ENCODE measurements around the gene DPRX.

DPRX gene

DNA sequence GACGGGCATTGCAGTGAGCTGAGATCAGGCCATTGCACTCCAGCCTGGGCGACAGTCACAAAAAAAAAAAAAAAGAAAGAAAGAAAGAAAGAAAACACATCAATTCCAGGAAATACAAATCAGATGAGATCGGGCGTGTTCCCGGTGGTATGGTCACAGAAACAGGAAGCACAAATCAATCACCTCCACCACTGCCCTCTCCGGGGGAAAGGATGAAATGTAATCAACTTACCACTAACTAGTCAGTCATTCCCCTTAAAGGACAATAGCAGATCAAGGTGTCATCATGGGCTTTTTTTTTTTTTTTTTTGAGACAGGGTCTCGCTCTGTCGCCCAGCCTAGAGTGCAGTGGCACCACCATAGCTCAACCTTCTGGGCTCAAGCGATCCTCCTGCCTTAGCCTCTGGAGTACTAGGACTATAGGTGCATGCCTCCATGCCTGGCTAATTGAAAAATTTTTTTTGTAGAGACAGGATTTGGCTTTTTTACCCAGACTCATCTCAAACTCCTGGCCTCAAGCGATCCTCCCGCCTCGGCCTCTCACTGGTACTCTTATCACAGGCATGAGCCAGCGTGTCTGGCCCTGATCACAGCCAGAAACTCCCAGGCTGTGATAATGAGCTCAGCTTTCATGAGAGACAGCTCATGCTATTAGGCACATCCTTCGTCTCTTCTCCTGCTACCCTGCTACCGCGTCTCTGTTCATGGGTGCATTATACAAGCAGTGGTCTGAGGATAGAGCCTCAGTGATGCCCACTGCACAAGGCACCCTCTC is 6.8 kb upstream of the DPRX start:
- DNase-seq (ENCODE audit: low spot score): no peak
- H3K27ac ChIP-seq: no peak overlapping the region
- TF ChIP-seq, protein P1, sequence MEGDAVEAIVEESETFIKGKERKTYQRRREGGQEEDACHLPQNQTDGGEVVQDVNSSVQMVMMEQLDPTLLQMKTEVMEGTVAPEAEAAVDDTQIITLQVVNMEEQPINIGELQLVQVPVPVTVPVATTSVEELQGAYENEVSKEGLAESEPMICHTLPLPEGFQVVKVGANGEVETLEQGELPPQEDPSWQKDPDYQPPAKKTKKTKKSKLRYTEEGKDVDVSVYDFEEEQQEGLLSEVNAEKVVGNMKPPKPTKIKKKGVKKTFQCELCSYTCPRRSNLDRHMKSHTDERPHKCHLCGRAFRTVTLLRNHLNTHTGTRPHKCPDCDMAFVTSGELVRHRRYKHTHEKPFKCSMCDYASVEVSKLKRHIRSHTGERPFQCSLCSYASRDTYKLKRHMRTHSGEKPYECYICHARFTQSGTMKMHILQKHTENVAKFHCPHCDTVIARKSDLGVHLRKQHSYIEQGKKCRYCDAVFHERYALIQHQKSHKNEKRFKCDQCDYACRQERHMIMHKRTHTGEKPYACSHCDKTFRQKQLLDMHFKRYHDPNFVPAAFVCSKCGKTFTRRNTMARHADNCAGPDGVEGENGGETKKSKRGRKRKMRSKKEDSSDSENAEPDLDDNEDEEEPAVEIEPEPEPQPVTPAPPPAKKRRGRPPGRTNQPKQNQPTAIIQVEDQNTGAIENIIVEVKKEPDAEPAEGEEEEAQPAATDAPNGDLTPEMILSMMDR (IDR thresholded peaks at IDR 0.05): no peak
- no peak overlapping the region for H3K4me3 ChIP-seq

GRCh38 chr19:53626486-53626885 is 5.3 kb upstream of the DPRX start:
- no peak for DNase-seq (ENCODE audit: low spot score)
- no peak overlapping the region for H3K27ac ChIP-seq
- no peak overlapping the region for H3K4me3 ChIP-seq
- TF ChIP-seq, protein P1 (IDR thresholded peaks at IDR 0.05): no peak

GRCh38 chr19:53626976-53627375 is 4.8 kb upstream of the DPRX start:
- Histone ChIP-seq H3K27ac (no peak overlapping the region), H3K4me3 (no peak overlapping the region)
- no peak for DNase-seq (ENCODE audit: low spot score)
- TF ChIP-seq, protein P1 (IDR thresholded peaks at IDR 0.05): no peak

- no peak for DNase-seq (ENCODE audit: low spot score)
These were observed 3.0 kb downstream of the DPRX start for GRCh38 chr19:53634768-53635167.

DNA sequence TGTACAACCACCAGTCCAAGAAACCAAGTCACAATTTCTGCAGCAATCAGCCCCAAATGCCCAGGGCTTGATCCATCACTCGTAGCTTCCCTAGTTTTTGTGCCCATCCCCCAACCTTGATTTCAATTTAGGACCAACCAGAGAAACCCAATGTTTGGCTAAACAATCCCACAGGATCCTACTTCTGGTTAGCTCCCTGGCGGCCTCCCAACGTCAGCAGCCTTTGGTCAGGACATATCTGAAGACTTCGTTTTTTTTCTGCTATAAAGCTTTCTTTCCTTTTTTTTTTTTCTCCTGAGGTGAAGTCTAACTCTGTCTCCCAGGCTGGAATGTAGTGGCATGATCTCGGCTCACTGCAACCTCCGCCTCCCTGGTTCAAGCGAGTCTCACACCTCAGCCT is 7.7 kb downstream of the DPRX start:
- H3K27ac ChIP-seq: no peak overlapping the region
- DNase-seq (ENCODE audit: low spot score): no peak
- TF ChIP-seq, protein P1 (IDR thresholded peaks at IDR 0.05): no peak
- no peak overlapping the region for H3K4me3 ChIP-seq

More at GRCh38 chr19:53634768-53635167, 3.0 kb downstream of the DPRX start:
- TF ChIP-seq, protein P1 (IDR thresholded peaks at IDR 0.05): no peak
- H3K27ac ChIP-seq: no peak overlapping the region
- no peak overlapping the region for H3K4me3 ChIP-seq

- H3K27ac ChIP-seq: no peak overlapping the region
- no peak overlapping the region for H3K4me3 ChIP-seq
- TF ChIP-seq, protein P1 (IDR thresholded peaks at IDR 0.05): no peak
- no peak for DNase-seq (ENCODE audit: low spot score)
These were observed 10.7 kb downstream of the DPRX start for GRCh38 chr19:53642381-53643099.

Measured in coronary artery (tissue), 2 donors.